SK-N-SH (cell line): ENCODE measurements around the gene SARDH.

Experiments
- CTCF ChIP-seq: fragments of 200-600 bp; sonication (generic); IDR thresholded peaks from 2 replicates; pipeline ENCODE4 v1.6.1; 2017; ENCODE audit warnings: antibody characterized with exemption, mild to moderate bottlenecking, moderate library complexity
- EZH2phosphoT487 ChIP-seq: fragments of 200-600 bp; sonication (generic); IDR thresholded peaks from 2 replicates; pipeline ENCODE4 v1.6.1; 2017; ENCODE audit warnings: low read depth, mixed run types, mild to moderate bottlenecking, antibody characterized with exemption, moderate library complexity, borderline replicate concordance
- MAX ChIP-seq: IDR thresholded peaks from 2 replicates; pipeline ENCODE4 v1.4.0; 2012; ENCODE audit warnings: low read depth
- REST ChIP-seq: IDR thresholded peaks from 2 replicates; pipeline ENCODE4 v1.6.1; 2012; ENCODE audit warnings: mild to moderate bottlenecking, low read depth, low read length, moderate library complexity
- RFX5 ChIP-seq: IDR thresholded peaks from 2 replicates; pipeline ENCODE4 v1.6.1; 2012; ENCODE audit warnings: mild to moderate bottlenecking, improper control_type of control experiment, low read length
- SMC3 ChIP-seq: IDR thresholded peaks from 2 replicates; pipeline ENCODE4 v1.6.1; 2012; ENCODE audit warnings: low read depth, low read length, improper control_type of control experiment
- TCF12 ChIP-seq: IDR thresholded peaks from 2 replicates; pipeline ENCODE4 v1.4.0; 2012
- USF2 ChIP-seq: fragments of 150-350 bp; IDR thresholded peaks from 2 replicates; pipeline ENCODE4 v1.6.1; 2017; ENCODE audit warnings: antibody characterized with exemption, low read length, low read depth, borderline replicate concordance

- TF ChIP-seq CTCF (no peak), USF2 (no peak), EZH2phosphoT487 (no peak), SMC3 (no peak), MAX (no peak), RFX5 (no peak), TCF12 (no peak), REST (no peak)
These were observed 72.6 kb downstream of the SARDH start for GRCh38 chr9:133665535-133665934.
